GM18526 (cell line): ENCODE data around the gene RHEB.

Source experiments
- POLR2A ChIP-seq: IDR thresholded peaks from 3 replicates; pipeline ENCODE4 v1.6.1; 2011; ENCODE audit not compliant: insufficient read length; ENCODE audit errors: extremely low read depth

RHEB gene

GRCh38 chr7:151416112-151416940 lies 103.4 kb downstream of the RHEB start:
- TF ChIP-seq POLR2A: no peak
